Myocyte (in vitro differentiated cells): ENCODE results near the gene IGFBP6. TPM values are rescaled to one million over a fixed set of nuclear protein-coding genes. Genes with fewer than 3 reads are reported as not detected.

ENCODE experiments used
- microRNA-seq: library from miRNA; unstranded; fragments of <30 nt; microRNA quantifications from one replicate; pipeline ENCODE4, GENCODE V29; 2016
- total RNA-seq: library from RNA; depleted of rRNA; stranded (reverse); fragments of >200 nt; gene quantifications from 2 replicates; pipeline ENCODE4 v1.2.3, GENCODE V29; 2014

Gene IGFBP6
- total RNA-seq, 1 donor from 2014 or later: 49.8 TPM

Small RNA genes lying within 50 kb of the gene (microRNA-seq; reads per million reads assigned to microRNA genes)
- gene MIR6757: 0.65 reads per million

Other genes with a start within 250 kb of the IGFBP6 start
- gene KRT78, start 248.7 kb upstream of the IGFBP6 start, total RNA-seq: not detected in 2 replicates
- 0.16 TPM in 1 of 2 replicates, not detected in the other for gene KRT8, start 192.6 kb upstream of the IGFBP6 start, total RNA-seq
- 0.16 TPM in 1 of 2 replicates, not detected in the other for gene KRT18, start 148.5 kb upstream of the IGFBP6 start, total RNA-seq
- 494 and 561 TPM in 2 replicates for gene EIF4B, start 91.2 kb upstream of the IGFBP6 start, total RNA-seq
- 43.8 and 59.8 TPM in 2 replicates for gene TNS2, start 47.6 kb upstream of the IGFBP6 start, total RNA-seq
- gene SPRYD3, start 18.3 kb upstream of the IGFBP6 start, total RNA-seq: 25.7 and 35.7 TPM in 2 replicates
- not detected in 2 replicates for gene SOAT2, start 5.8 kb downstream of the IGFBP6 start, total RNA-seq
- gene ZNF740, start 83.1 kb downstream of the IGFBP6 start, total RNA-seq: 7.4 and 9.2 TPM in 2 replicates
- 5.6 and 15.5 TPM in 2 replicates for gene CSAD, start 83.3 kb downstream of the IGFBP6 start, total RNA-seq
- gene ITGB7, start 109.6 kb downstream of the IGFBP6 start, total RNA-seq: 0.16 and 0.32 TPM in 2 replicates
- gene RARG, start 134.5 kb downstream of the IGFBP6 start, total RNA-seq: 15.4 and 22.7 TPM in 2 replicates
- gene ESPL1, start 170.6 kb downstream of the IGFBP6 start, total RNA-seq: 0.36 and 0.53 TPM in 2 replicates
- gene PFDN5, start 197.9 kb downstream of the IGFBP6 start, total RNA-seq: 253 and 294 TPM in 2 replicates
- 40.9 and 42.8 TPM in 2 replicates for gene MYG1, start 202.0 kb downstream of the IGFBP6 start, total RNA-seq
- 63.6 and 74.1 TPM in 2 replicates for gene AAAS, start 223.9 kb downstream of the IGFBP6 start, total RNA-seq
- gene SP7, start 238.7 kb downstream of the IGFBP6 start, total RNA-seq: not detected in 2 replicates